Endothelial cell of umbilical vein (primary cell): ENCODE results near the gene EIF2S1. TPM values are rescaled to one million over a fixed set of nuclear protein-coding genes. Genes with fewer than 3 reads are reported as not detected.
A peak's percentile ranks its signal among the peaks of the same experiment; 100 is the strongest.
"Not testable (repeated sequence)": the region's sequence is repeated elsewhere in the genome, so short reads cannot be mapped to it uniquely, and the experiment has no call there.

Source experiments
- BruUV-seq: library from RNA; stranded (reverse); fragments of 400-500 nt; replicated peaks from 2 replicates; lab custom pipeline; 2021; lab: Mats Ljungman, UMichigan
- CTCF ChIA-PET: fragments of 300-600, 350-600 bp; sonication (Branson Sonifier 250); formaldehyde crosslinking; loops from one replicate; lab custom pipeline; 2021; ENCODE audit warnings: antibody characterized with exemption, inconsistent platforms; lab: Charles Lee
- POLR2A ChIA-PET: fragments of 300-600, 350-600 bp; sonication (Branson Sonifier 250); formaldehyde crosslinking; loops from one replicate; lab custom pipeline; 2021; ENCODE audit warnings: antibody characterized with exemption, inconsistent platforms; lab: Charles Lee
- DNase-seq: peaks from one replicate; pipeline ENCODE4 v3.0.0-alpha.2; 2011; ENCODE audit warnings: low read depth, low spot score
- FAIRE-seq: peaks from 2 replicates; lab custom pipeline; 2011; peaks lifted over from hg19 to GRCh38; lab: Jason Lieb, UNC
- H2AFZ ChIP-seq: 2 replicates; pipeline ENCODE4 v1.6.0; 2012; ENCODE audit warnings: low read depth, low read length, control low read depth, inconsistent platforms
- H3K27ac ChIP-seq: 2 replicates; pipeline ENCODE4 v1.5.1; 2011; ENCODE audit warnings: low read depth, mild to moderate bottlenecking, control low read depth, low read length, moderate library complexity; ENCODE audit not compliant: insufficient read depth
- H3K27me3 ChIP-seq, 2 experiments: 2 replicates each; pipeline versions ENCODE4 v1.6.0 to v1.6.1; 2011; ENCODE audit warnings: low read length in 2 of 2, mixed read lengths in 1 of 2; ENCODE audit not compliant: control insufficient read depth in 2 of 2, insufficient read depth in 2 of 2
- H3K36me3 ChIP-seq, 2 experiments: 2 replicates in 1 of 2; 3 replicates in 1 of 2; pipeline ENCODE4 v1.5.1; 2011; ENCODE audit warnings: low read length in 2 of 2, mild to moderate bottlenecking in 1 of 2, moderate library complexity in 1 of 2; ENCODE audit not compliant: control insufficient read depth in 2 of 2, insufficient read depth in 2 of 2; ENCODE audit errors: extremely low read depth in 1 of 2
- H3K4me1 ChIP-seq: 3 replicates; pipeline ENCODE4 v1.5.1; 2011; ENCODE audit warnings: mild to moderate bottlenecking, low read length; ENCODE audit not compliant: control insufficient read depth, insufficient read depth; ENCODE audit errors: extremely low read depth
- H3K4me2 ChIP-seq: 2 replicates; pipeline ENCODE4 v1.6.1; 2011; ENCODE audit warnings: low read length, control low read depth, mixed read lengths; ENCODE audit not compliant: insufficient read depth
- H3K4me3 ChIP-seq, 3 experiments: fragments of 200-600 bp in 1 of 3; sonication (generic), shearing (Covaris generic) in 1 of 3; replicated peaks in 1 of 3; 2 replicates each; pipeline ENCODE4 v1.5.1; 2011 to 2016; ENCODE audit warnings: control low read depth in 3 of 3, low read length in 3 of 3, mild to moderate bottlenecking in 2 of 3, inconsistent platforms in 1 of 3, low read depth in 1 of 3, moderate library complexity in 1 of 3; ENCODE audit not compliant: insufficient read depth in 1 of 3
- H3K79me2 ChIP-seq: 2 replicates; pipeline ENCODE4 v1.6.0; 2012; ENCODE audit warnings: low read length, inconsistent platforms; ENCODE audit not compliant: control insufficient read depth, insufficient read depth
- H3K9ac ChIP-seq: replicated peaks from 2 replicates; pipeline ENCODE3; 2011; ENCODE audit warnings: low read length, control low read depth; ENCODE audit not compliant: insufficient read depth; ENCODE audit errors: extremely low read depth
- H3K9me1 ChIP-seq: replicated peaks from 3 replicates; pipeline ENCODE4 v1.6.0; 2011; ENCODE audit warnings: mild to moderate bottlenecking, low read length; ENCODE audit not compliant: control insufficient read depth, insufficient read depth; ENCODE audit errors: extremely low read depth
- H3K9me3 ChIP-seq: replicated peaks from 2 replicates; pipeline ENCODE4 v1.5.1; 2012; ENCODE audit warnings: low read length, inconsistent platforms; ENCODE audit not compliant: control insufficient read depth, insufficient read depth
- H4K20me1 ChIP-seq: replicated peaks from 2 replicates; pipeline ENCODE3; 2011; ENCODE audit warnings: mild to moderate bottlenecking, low read length; ENCODE audit not compliant: control insufficient read depth, insufficient read depth; ENCODE audit errors: extremely low read depth
- CTCF ChIP-seq, 2 donors: IDR thresholded peaks; 1 replicate in 1 of 2; 2 replicates in 1 of 2; pipeline ENCODE4 v1.5.1; 2011; ENCODE audit warnings: low read length in 2 of 2, mild to moderate bottlenecking in 2 of 2, moderate library complexity in 2 of 2, control low read depth in 1 of 2, inconsistent platforms in 1 of 2, low read depth in 1 of 2; ENCODE audit not compliant: insufficient read depth in 1 of 2; ENCODE audit errors: extremely low read depth in 1 of 2
- FOS ChIP-seq: IDR thresholded peaks from 2 replicates; pipeline ENCODE4 v1.6.1; 2011; ENCODE audit warnings: mild to moderate bottlenecking, low read length, moderate library complexity, borderline replicate concordance; ENCODE audit not compliant: insufficient read depth
- dilution Hi-C: fragments of 300-500 bp; cut with MboI; formaldehyde crosslinking; loops from one replicate; pipeline ENCODE4 v1.15.0; 2019; ENCODE audit warnings: low sequenced_read_pairs; ENCODE audit not compliant: extremely low pct_ligation_motif_present
- intact Hi-C: fragments of 100-400 bp; cut with micrococcal nuclease; formaldehyde crosslinking; loops from one replicate; pipeline ENCODE4 v1.10.0; 2022
- polyA plus RNA-seq, 4 experiments: library from polyadenylated mRNA; depleted of rRNA in 3 of 4; stranded (reverse) in 3 of 4; unstranded in 1 of 4; fragments of >200 nt; gene quantifications; 2 replicates each; pipeline versions ENCODE4 v1.2.1 to v1.2.3, GENCODE V29; 2011 to 2012; ENCODE audit warnings: missing spikeins in 1 of 4
- total RNA-seq: library from RNA; stranded (reverse); gene quantifications from 2 replicates; pipeline ENCODE4 v1.2.3, GENCODE V29; 2021

The EIF2S1 gene
- total and polyA plus RNA-seq, 2 donors (not counting 3 experiments of a cell fraction or from before 2014, with no cell fraction given): 36.8 to 135 TPM

GRCh38 chr14:67341231-67341630, 18.9 kb upstream of the EIF2S1 start:
- H3K9ac ChIP-seq, H3K27ac ChIP-seq, H3K79me2 ChIP-seq, dilution Hi-C loops, H3K27me3 ChIP-seq, H2AFZ ChIP-seq, H4K20me1 ChIP-seq, H3K9me3 ChIP-seq, H3K4me1 ChIP-seq, BruUV-seq, CTCF ChIA-PET, H3K4me2 ChIP-seq, POLR2A ChIA-PET, DNase-seq, H3K9me1 ChIP-seq, H3K4me3 ChIP-seq, FAIRE-seq: not testable (repeated sequence)
- peaks cover 7 to 15% of the 10 kb centered on the region in 2 experiments for H3K36me3 ChIP-seq
- intact Hi-C loops: loop anchor here (5.0 kb wide), 1 partner anchor 99 kb away; the partner anchor contains the start of gene PALS1

GRCh38 chr14:67343601-67344230, 16.4 kb upstream of the EIF2S1 start:
- Histone ChIP-seq H3K36me3 (peaks cover 5 to 7% of the 10 kb centered on the region in 2 experiments), H3K27ac (no peak overlapping the region), H3K9me3 (no peaks in the 10 kb centered on the region), H3K4me2 (no peak overlapping the region), H3K9me1 (no peaks in the 10 kb centered on the region), H4K20me1 (no peaks in the 10 kb centered on the region), H3K9ac (no peak overlapping the region), H3K4me1 (peaks cover 3% of the 10 kb centered on the region), H3K4me3 (no peak overlapping the region), H3K27me3 (no peaks in the 10 kb centered on the region), H3K79me2 (no peaks in the 10 kb centered on the region), H2AFZ (no peak overlapping the region)
- FAIRE-seq (peak; percentile 55), DNase-seq (peak; percentile 35)
- BruUV-seq: no TSS peak
- dilution Hi-C loops (no loop called here), intact Hi-C loops (loop anchor here (5.0 kb wide), 1 partner anchor 101 kb away; the partner anchor contains the start of gene PALS1)
- CTCF ChIA-PET: interaction anchor here (1.0 to 1.3 kb wide), 2 partner anchors 16 to 177 kb away, joined by 3 to 6 read pairs; partner anchors contain the start of genes ATP6V1D and EIF2S1
- TF ChIP-seq CTCF (IDR thresholded peaks at IDR 0.05; ENCODE audit: extremely low read depth in 1 of 2, insufficient read depth in 1 of 2, low read depth in 1 of 2, low read length in 2 of 2): no peak
- peak; percentile 44 for TF ChIP-seq FOS
- POLR2A ChIA-PET: interaction anchor here (0.7 kb wide), 1 partner anchor 92 kb away, joined by 3 read pairs; no protein-coding TSS in a partner anchor
